Measurements from ENCODE around the gene RNF186.

RNF186 gene, protein sequence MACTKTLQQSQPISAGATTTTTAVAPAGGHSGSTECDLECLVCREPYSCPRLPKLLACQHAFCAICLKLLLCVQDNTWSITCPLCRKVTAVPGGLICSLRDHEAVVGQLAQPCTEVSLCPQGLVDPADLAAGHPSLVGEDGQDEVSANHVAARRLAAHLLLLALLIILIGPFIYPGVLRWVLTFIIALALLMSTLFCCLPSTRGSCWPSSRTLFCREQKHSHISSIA

DNA sequence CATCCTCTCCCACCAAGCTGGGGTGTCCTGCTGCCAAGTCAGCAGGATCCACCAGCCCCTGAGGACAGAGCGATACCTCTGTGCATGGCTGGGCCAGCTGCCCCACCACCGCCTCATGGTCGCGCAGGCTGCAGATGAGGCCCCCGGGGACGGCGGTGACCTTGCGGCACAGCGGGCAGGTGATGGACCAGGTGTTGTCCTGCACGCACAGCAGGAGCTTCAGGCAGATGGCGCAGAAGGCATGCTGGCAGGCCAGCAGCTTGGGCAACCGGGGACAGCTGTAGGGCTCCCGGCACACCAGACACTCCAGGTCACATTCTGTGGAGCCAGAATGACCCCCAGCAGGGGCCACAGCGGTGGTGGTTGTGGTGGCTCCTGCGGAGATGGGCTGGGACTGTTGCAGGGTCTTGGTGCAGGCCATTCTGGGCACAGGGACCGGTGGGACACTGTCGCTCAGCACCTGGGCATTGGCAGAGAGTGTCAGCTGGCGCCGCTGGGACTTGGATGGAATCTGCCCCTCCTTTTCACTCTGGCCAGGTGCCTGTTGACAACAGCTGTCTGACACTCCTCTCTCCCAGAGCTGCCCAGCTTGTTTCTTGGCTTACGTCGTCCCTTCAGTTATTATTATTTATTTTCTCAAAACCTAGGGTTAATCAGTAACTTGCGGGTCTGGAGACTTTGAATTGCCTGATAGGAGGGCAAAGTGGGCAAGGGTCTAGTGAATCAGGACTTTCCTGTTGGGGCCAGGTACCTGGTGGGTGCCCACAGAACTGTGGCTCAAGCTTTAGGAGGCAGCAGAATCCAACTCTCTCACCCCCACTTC is at the start of gene RNF186:
TSS of gene RNF186 (minus strand) at position 603 of the 823 bp plus-strand sequence. CDS start at position 421, 182 bp downstream.
- no peak within 1 kb of the TSS for H3K4me3 ChIP-seq (ENCODE audit: low read depth, low read length)
- no peak within 1 kb of the TSS for H3K9ac ChIP-seq

DNA sequence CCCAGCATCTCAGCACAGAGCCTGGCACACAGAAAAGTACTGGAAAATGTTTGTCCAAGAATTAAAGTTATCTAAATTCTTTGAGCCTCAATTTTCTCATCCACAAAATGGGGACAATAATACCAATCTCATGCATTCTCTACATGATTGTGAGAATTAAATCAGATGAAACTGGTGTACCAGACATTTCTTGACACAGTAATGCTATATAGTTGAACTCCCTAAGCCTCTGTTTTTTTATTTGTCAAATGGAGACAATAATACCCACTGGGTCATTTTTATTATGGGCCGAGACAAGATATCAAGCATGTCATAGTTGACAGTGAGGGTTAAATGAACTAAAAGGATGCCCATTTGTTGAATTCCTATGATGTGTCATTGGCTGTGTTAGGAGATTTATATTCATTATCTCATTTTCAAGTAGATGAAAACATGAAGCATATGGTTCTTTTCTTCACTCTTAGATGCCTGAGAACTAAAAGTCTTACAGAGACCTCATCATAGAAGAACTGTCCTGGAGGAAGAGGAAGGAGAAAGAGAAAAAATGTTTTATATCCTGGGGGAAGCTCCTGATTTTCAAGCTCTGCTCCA is 49.6 kb upstream of the RNF186 start:
- Histone ChIP-seq H3K4me3 (ENCODE audit: low read depth, low read length) (no peak overlapping the region), H2AFZ (no peak overlapping the region), H3K36me3 (ENCODE audit: control insufficient read depth, insufficient read depth, low read length) (no peaks in the 10 kb centered on the region), H3K79me2 (no peaks in the 10 kb centered on the region), H3K9me3 (ENCODE audit: control insufficient read depth, low read length) (no peaks in the 10 kb centered on the region), H3K4me2 (ENCODE audit: low read length) (no peak overlapping the region), H3K27me3 (ENCODE audit: control insufficient read depth, insufficient read depth, low read length) (no peaks in the 10 kb centered on the region), H3K9ac (no peak overlapping the region), H3K27ac (no peak overlapping the region), H3K4me1 (no peaks in the 10 kb centered on the region)
- TF ChIP-seq, protein P1, sequence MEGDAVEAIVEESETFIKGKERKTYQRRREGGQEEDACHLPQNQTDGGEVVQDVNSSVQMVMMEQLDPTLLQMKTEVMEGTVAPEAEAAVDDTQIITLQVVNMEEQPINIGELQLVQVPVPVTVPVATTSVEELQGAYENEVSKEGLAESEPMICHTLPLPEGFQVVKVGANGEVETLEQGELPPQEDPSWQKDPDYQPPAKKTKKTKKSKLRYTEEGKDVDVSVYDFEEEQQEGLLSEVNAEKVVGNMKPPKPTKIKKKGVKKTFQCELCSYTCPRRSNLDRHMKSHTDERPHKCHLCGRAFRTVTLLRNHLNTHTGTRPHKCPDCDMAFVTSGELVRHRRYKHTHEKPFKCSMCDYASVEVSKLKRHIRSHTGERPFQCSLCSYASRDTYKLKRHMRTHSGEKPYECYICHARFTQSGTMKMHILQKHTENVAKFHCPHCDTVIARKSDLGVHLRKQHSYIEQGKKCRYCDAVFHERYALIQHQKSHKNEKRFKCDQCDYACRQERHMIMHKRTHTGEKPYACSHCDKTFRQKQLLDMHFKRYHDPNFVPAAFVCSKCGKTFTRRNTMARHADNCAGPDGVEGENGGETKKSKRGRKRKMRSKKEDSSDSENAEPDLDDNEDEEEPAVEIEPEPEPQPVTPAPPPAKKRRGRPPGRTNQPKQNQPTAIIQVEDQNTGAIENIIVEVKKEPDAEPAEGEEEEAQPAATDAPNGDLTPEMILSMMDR (IDR thresholded peaks at IDR 0.05), result no peak

More for the DNA sequence above, at the start of gene RNF186:
- no peaks in the 10 kb centered on the region for H3K79me2 ChIP-seq
- H3K27ac ChIP-seq, result no peak within 1 kb of the TSS
- no peak within 1 kb of the TSS for H2AFZ ChIP-seq
- no peaks in the 10 kb centered on the region for H3K36me3 ChIP-seq (ENCODE audit: control insufficient read depth, insufficient read depth, low read length)
- H3K4me1 ChIP-seq, result no peaks in the 10 kb centered on the region
- no peak within 1 kb of the TSS for H3K4me2 ChIP-seq (ENCODE audit: low read length)
- no peaks in the 10 kb centered on the region for H3K27me3 ChIP-seq (ENCODE audit: control insufficient read depth, insufficient read depth, low read length)
- TF ChIP-seq, protein P1 (IDR thresholded peaks at IDR 0.05), result no peak
- no peaks in the 10 kb centered on the region for H3K9me3 ChIP-seq (ENCODE audit: control insufficient read depth, low read length)

DNA sequence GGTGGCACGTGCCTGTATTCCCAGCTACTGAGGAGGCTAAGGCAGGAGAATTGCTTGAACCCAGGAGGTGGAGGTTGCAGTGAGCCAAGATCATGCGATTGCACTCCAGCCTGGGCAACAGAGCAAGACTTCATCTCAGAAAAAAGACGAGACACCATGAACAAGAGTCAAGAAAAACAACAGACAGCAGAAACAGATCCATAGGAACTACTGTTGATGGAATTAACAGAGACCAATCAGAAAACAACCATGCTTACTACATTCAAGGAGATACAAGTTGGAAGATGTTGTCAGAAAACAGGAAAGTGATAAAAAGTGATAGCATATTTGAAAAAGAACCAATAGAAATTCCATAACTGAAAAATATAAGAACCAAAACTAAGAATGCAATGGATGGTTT is 47.9 kb upstream of the RNF186 start:
- no peaks in the 10 kb centered on the region for H3K36me3 ChIP-seq (ENCODE audit: control insufficient read depth, insufficient read depth, low read length)
- no peak overlapping the region for H3K27ac ChIP-seq
- H3K27me3 ChIP-seq (ENCODE audit: control insufficient read depth, insufficient read depth, low read length), result no peaks in the 10 kb centered on the region
- H3K9me3 ChIP-seq (ENCODE audit: control insufficient read depth, low read length), result no peaks in the 10 kb centered on the region
- H3K79me2 ChIP-seq, result no peaks in the 10 kb centered on the region
- H3K9ac ChIP-seq, result no peak overlapping the region
- no peak overlapping the region for H3K4me2 ChIP-seq (ENCODE audit: low read length)
- TF ChIP-seq, protein P1 (IDR thresholded peaks at IDR 0.05), result no peak
- H3K4me1 ChIP-seq, result no peaks in the 10 kb centered on the region
- no peak overlapping the region for H3K4me3 ChIP-seq (ENCODE audit: low read depth, low read length)
- no peak overlapping the region for H2AFZ ChIP-seq

DNA sequence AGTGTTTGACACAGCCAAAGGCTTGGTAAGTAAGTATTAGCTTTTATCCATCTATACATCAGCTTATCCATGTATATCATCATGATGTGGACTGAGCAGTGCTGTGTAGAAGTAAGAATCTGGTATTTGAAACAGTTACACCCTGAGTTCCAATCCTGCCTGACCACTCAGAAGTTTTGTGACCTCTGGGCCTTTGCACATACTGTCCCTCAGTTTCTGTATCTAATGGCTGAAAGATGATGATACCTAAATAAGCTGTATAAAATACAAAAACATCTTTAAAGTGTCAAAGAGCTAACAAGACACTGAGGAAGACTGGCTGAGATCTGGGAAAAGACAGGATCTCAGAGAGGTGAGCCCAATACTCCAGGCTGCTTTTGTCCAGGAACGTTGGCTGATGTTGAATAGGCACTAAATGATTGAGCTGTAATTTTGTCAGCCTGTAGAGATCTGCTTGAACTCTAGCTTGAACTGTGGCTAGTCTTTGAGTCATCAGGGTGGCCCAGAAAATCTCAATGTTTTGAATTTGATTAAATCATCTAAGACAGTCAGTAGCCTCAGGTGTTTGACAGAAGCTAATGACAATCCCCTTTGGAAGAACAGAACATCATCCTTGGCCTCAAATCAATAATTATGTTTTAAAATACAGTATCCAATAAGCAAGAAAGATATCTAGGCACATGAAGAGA is 46.9 kb upstream of the RNF186 start:
- H3K4me3 ChIP-seq (ENCODE audit: low read depth, low read length), result no peak overlapping the region

More for the DNA sequence above, 46.9 kb upstream of the RNF186 start:
- Histone ChIP-seq H3K4me2 (ENCODE audit: low read length) (no peak overlapping the region), H3K36me3 (ENCODE audit: control insufficient read depth, insufficient read depth, low read length) (no peaks in the 10 kb centered on the region), H3K79me2 (no peaks in the 10 kb centered on the region), H3K9me3 (ENCODE audit: control insufficient read depth, low read length) (no peaks in the 10 kb centered on the region), H3K4me1 (no peaks in the 10 kb centered on the region), H2AFZ (no peak overlapping the region), H3K9ac (no peak overlapping the region), H3K27ac (no peak overlapping the region), H3K27me3 (ENCODE audit: control insufficient read depth, insufficient read depth, low read length) (no peaks in the 10 kb centered on the region)
- TF ChIP-seq, protein P1 (IDR thresholded peaks at IDR 0.05), result no peak

Measured in parathyroid adenoma (tissue), 2 donors.